Stimulated activated naive CD8-positive, alpha-beta T cell treated with anti-CD3 and anti-CD28 coated beads, Interleukin-15, Interleukin-2, amounts not matched to agents 100 ng/mL and 50 ng/mL, for 24 hours (primary cell): ENCODE data around the gene COQ8B.
A peak's percentile ranks its signal among the peaks of the same experiment; 100 is the strongest.
"Not testable (repeated sequence)": the region's sequence is repeated elsewhere in the genome, so short reads cannot be mapped to it uniquely, and the experiment has no call there.

Source experiments
- H3K27ac Mint-ChIP-seq: one replicate; pipeline ENCODE4 v1.8.0; 2021; ENCODE audit warnings: mild to moderate bottlenecking, mixed read lengths
- H3K27me3 Mint-ChIP-seq: one replicate; pipeline ENCODE4 v1.8.0; 2021; ENCODE audit warnings: mixed read lengths
- H3K36me3 Mint-ChIP-seq: one replicate; pipeline ENCODE4 v1.8.0; 2021; ENCODE audit warnings: low read depth, mixed read lengths
- H3K4me1 Mint-ChIP-seq: one replicate; pipeline ENCODE4 v1.8.0; 2021; ENCODE audit warnings: low read depth, mixed read lengths
- H3K4me3 Mint-ChIP-seq: one replicate; pipeline ENCODE4 v1.8.0; 2021; ENCODE audit warnings: mild to moderate bottlenecking, mixed read lengths
- H3K9me3 Mint-ChIP-seq: one replicate; pipeline ENCODE4 v1.8.0; 2021; ENCODE audit warnings: mixed read lengths

COQ8B gene

DNA sequence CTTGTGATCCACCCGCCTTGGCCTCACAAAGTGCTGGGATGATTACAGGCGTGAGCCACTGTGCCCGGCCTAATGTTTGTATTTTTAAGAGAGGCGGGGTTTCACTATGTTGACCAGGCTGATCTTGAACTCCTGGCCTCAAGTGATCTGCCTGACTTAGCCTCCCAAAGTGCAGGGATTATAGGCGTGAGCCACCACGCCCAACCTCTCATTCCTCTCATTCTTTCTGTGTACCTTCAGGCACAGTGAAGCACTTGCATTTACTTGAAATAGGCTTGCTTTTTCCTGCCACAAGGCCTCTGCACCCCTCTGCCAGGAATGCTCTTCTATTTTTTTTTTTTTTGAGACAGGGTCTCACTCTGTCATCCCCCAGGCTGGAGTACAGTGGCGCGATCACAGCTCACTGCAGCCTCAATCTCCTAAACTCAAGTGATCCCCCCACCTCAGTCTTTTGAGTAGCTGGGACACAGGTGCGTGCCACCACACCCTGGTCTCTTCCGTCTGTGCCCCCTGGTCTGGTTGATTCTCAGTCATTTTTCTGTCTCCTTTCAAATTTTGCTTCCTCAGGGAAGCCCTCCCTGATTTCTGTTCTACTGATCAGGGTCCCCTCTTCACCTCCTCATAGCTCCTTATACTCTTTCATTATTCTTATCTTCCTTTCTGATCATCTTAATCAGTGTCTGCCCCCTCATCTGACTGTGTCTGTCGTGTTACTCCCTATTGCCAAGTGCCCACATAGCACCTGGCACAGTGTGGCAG is 18.5 kb upstream of the COQ8B start:
- H3K9me3 Mint-ChIP-seq: no peaks in the 10 kb centered on the region
- no peak overlapping the region for H3K4me3 Mint-ChIP-seq
- H3K36me3 Mint-ChIP-seq: peaks cover 42% of the 10 kb centered on the region
- H3K27me3 Mint-ChIP-seq: no peaks in the 10 kb centered on the region
- H3K27ac Mint-ChIP-seq: no peak overlapping the region
- peaks cover 4% of the 10 kb centered on the region for H3K4me1 Mint-ChIP-seq

DNA sequence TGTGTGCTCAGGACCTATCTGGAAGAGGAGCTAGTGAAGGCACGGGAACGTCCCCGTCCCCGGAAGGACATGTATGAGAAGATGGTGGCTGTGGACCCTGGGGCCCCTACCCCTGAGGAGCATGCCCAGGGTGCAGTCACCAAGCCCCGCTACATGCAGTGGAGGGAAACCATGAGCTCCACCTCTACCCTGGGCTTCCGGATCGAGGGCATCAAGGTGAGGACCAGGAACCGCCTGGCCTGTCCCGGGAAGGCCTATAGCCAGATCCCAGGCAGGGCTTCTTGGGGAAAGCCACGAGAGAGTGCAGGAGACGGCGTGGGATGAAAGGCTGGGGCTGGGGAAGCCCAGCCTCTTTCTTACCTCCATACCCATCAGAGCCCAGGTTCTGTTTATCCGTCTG is 16.5 kb upstream of the COQ8B start:
- no peak overlapping the region for H3K27ac Mint-ChIP-seq
- no peaks in the 10 kb centered on the region for H3K27me3 Mint-ChIP-seq
- H3K36me3 Mint-ChIP-seq: peaks cover 40% of the 10 kb centered on the region
- no peaks in the 10 kb centered on the region for H3K4me1 Mint-ChIP-seq
- H3K9me3 Mint-ChIP-seq: no peaks in the 10 kb centered on the region
- no peak overlapping the region for H3K4me3 Mint-ChIP-seq

- not testable (repeated sequence) for H3K9me3 Mint-ChIP-seq, H3K4me1 Mint-ChIP-seq, H3K27me3 Mint-ChIP-seq, H3K4me3 Mint-ChIP-seq, H3K27ac Mint-ChIP-seq
- peaks cover 46% of the 10 kb centered on the region for H3K36me3 Mint-ChIP-seq
Observed at GRCh38 chr19:40732304-40732703, 15.6 kb upstream of the COQ8B start.

DNA sequence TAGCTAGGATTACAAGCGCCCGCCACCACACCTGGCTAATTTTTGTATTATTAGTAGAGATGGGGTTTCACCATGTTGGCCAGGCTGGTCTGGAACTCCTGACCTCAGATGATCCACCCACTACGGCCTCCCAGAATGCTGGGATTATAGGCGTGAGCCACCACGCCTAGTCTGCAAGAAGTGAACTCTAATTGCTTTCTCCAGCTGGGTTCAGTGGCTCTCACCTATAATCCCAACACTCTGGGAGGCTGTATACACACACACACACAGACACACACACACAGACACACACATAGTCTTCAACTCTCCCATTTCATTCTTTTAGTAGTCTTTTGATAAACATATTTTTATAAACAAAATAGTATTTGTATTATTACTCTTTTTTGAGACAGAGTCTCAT is 13.4 kb upstream of the COQ8B start:
- not testable (repeated sequence) for H3K4me1 Mint-ChIP-seq, H3K27me3 Mint-ChIP-seq, H3K9me3 Mint-ChIP-seq, H3K4me3 Mint-ChIP-seq, H3K27ac Mint-ChIP-seq
- H3K36me3 Mint-ChIP-seq: peaks cover 40% of the 10 kb centered on the region

DNA sequence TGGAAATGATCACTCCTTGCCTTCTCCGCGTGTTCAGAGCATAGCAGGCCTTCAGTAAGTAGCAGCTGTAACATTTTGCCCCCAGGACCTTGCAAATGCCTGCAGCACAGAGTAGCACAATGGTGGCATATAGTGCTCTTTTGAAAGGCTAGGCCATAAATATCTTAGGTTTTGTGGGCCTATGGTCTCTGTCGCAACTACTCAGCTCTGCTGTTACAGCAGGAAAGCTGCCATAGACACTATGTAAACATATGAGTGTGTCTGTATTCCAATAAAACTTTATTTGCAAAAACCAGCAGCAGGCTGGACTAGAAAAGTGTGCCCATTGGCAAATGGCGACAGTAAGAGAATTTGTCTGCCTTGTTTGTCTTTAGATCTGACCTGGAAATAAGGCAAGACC is 9.6 kb upstream of the COQ8B start:
- Mint-ChIP-seq H3K9me3 (no peaks in the 10 kb centered on the region), H3K4me3 (no peak overlapping the region), H3K27me3 (no peaks in the 10 kb centered on the region), H3K4me1 (peaks cover 26% of the 10 kb centered on the region), H3K27ac (no peak overlapping the region), H3K36me3 (peaks cover 29% of the 10 kb centered on the region)

GRCh38 chr19:40724855-40725254 is 8.2 kb upstream of the COQ8B start:
- no peak overlapping the region for H3K4me3 Mint-ChIP-seq
- no peaks in the 10 kb centered on the region for H3K9me3 Mint-ChIP-seq
- H3K4me1 Mint-ChIP-seq: peaks cover 40% of the 10 kb centered on the region
- H3K36me3 Mint-ChIP-seq: peaks cover 28% of the 10 kb centered on the region
- peak overlapping the region; percentile 56 for H3K27ac Mint-ChIP-seq
- H3K27me3 Mint-ChIP-seq: no peaks in the 10 kb centered on the region

- no peak overlapping the region for H3K4me3 Mint-ChIP-seq
- no peaks in the 10 kb centered on the region for H3K9me3 Mint-ChIP-seq
- peaks cover 45% of the 10 kb centered on the region for H3K4me1 Mint-ChIP-seq
- peaks cover 28% of the 10 kb centered on the region for H3K36me3 Mint-ChIP-seq
- H3K27ac Mint-ChIP-seq: peak overlapping the region; percentile 56
- H3K27me3 Mint-ChIP-seq: no peaks in the 10 kb centered on the region
Observed at GRCh38 chr19:40724315-40724714, 7.6 kb upstream of the COQ8B start.

DNA sequence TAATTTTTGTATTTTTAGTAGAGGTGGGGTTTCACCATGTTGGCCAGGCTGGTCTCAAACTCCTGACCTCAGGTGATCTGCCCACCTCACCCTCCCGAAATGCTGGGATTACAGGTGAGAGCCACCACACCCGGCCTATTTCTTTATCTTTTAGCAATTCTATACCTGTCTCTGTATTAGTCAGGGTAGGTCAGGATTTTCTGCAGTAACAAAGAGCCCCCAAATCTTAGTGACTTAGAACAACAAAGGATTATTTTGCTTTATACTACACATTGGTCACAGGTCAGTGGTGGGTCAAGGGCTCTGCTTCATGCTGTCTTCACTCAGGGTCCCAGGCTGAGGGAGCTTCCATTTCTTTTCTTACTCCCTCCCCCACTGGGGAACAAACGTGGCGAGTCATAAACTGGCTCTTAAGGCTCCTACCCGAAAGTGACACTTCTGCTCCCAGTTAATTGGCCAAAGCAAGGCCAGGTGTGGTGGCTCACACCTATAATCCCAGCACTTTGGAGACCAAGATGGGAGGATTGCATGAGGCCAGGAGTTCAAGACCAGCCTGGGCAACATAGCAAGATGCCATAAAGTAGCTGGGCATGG is 7.1 kb upstream of the COQ8B start:
- peaks cover 28% of the 10 kb centered on the region for H3K36me3 Mint-ChIP-seq
- H3K9me3 Mint-ChIP-seq: no peaks in the 10 kb centered on the region
- peaks cover 51% of the 10 kb centered on the region for H3K4me1 Mint-ChIP-seq
- no peak overlapping the region for H3K4me3 Mint-ChIP-seq
- H3K27me3 Mint-ChIP-seq: no peaks in the 10 kb centered on the region
- H3K27ac Mint-ChIP-seq: no peak overlapping the region

- no peaks in the 10 kb centered on the region for H3K9me3 Mint-ChIP-seq
- H3K4me1 Mint-ChIP-seq: peaks cover 62% of the 10 kb centered on the region
- H3K4me3 Mint-ChIP-seq: no peak overlapping the region
- H3K36me3 Mint-ChIP-seq: peaks cover 18% of the 10 kb centered on the region
- H3K27me3 Mint-ChIP-seq: no peaks in the 10 kb centered on the region
- no peak overlapping the region for H3K27ac Mint-ChIP-seq
Observed at GRCh38 chr19:40721936-40722661, 5.4 kb upstream of the COQ8B start.

GRCh38 chr19:40721140-40721486 is 4.4 kb upstream of the COQ8B start:
- no peak overlapping the region for H3K27ac Mint-ChIP-seq
- no peaks in the 10 kb centered on the region for H3K27me3 Mint-ChIP-seq
- H3K4me1 Mint-ChIP-seq: peaks cover 65% of the 10 kb centered on the region
- no peaks in the 10 kb centered on the region for H3K9me3 Mint-ChIP-seq
- peaks cover 18% of the 10 kb centered on the region for H3K36me3 Mint-ChIP-seq
- H3K4me3 Mint-ChIP-seq: no peak overlapping the region

DNA sequence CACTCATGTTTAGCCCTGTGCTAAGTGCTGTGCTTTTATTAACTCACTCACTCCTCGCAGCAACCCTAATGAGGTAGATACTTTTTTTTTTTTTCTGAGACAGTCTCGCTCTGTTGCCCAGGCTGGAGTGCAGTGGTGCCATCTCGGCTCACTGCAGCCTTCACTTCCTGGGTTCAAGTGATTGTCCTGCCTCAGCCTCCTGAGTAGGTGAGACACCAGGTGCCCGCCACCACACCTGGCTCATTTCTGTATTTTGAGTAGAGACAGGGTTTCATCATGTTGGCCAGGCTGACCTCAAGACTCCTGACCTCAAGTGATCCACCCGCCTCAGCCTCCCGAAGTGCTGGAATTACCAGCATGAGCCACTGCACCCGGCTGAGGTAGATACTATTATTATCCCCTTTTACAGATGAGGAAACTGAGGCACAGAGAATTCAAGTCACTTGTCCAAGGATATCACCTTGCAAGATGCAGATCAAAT is 2.8 kb upstream of the COQ8B start:
- Mint-ChIP-seq H3K4me3 (peak overlapping the region; percentile 86), H3K36me3 (peaks cover 16% of the 10 kb centered on the region), H3K9me3 (no peaks in the 10 kb centered on the region), H3K27ac (no peak overlapping the region), H3K4me1 (peaks cover 74% of the 10 kb centered on the region), H3K27me3 (no peaks in the 10 kb centered on the region)

- Mint-ChIP-seq H3K36me3 (peaks cover 13% of the 10 kb centered on the region), H3K27ac (no peak overlapping the region), H3K4me1 (peaks cover 75% of the 10 kb centered on the region), H3K9me3 (no peaks in the 10 kb centered on the region), H3K4me3 (peak overlapping the region; percentile 86), H3K27me3 (no peaks in the 10 kb centered on the region)
Observed at GRCh38 chr19:40718774-40719391, 2.2 kb upstream of the COQ8B start.

DNA sequence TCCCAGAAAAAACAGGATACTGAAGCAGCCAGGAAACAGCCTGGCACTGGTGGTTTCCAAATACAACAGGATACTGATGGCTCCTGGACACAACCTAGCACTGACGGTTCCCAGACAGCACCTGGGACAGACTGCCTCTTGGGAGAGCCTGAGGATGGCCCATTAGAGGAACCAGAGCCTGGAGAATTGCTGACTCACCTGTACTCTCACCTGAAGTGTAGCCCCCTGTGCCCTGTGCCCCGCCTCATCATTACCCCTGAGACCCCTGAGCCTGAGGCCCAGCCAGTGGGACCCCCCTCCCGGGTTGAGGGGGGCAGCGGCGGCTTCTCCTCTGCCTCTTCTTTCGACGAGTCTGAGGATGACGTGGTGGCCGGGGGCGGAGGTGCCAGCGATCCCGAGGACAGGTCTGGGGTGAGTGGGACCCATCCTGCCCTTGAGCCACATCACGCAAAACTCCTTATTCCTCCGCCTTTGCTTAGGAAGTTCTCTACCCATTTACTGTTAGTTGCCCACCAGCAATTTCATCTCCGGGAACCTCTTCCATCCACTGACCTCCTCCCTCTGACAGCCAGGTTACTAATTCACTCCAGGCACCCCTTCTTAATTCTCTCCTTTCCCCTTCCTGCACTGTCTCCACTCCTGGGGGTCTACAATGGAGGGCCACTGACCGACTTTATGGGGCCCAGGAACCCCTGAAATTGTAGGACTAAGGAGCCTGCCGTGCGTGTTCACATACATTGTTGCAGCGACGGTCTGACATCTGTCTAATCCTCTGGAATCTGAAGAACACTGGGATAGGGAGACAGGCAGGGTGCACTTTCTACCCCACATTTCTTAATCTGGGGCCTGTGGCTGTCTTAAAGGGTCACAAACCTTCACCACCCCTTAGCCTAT is 1.4 kb upstream of the COQ8B start:
- Mint-ChIP-seq H3K4me3 (peak overlapping the region; percentile 86), H3K27ac (peak overlapping the region; percentile 4), H3K36me3 (peaks cover 12% of the 10 kb centered on the region), H3K4me1 (peaks cover 74% of the 10 kb centered on the region), H3K9me3 (no peaks in the 10 kb centered on the region), H3K27me3 (no peaks in the 10 kb centered on the region)

DNA sequence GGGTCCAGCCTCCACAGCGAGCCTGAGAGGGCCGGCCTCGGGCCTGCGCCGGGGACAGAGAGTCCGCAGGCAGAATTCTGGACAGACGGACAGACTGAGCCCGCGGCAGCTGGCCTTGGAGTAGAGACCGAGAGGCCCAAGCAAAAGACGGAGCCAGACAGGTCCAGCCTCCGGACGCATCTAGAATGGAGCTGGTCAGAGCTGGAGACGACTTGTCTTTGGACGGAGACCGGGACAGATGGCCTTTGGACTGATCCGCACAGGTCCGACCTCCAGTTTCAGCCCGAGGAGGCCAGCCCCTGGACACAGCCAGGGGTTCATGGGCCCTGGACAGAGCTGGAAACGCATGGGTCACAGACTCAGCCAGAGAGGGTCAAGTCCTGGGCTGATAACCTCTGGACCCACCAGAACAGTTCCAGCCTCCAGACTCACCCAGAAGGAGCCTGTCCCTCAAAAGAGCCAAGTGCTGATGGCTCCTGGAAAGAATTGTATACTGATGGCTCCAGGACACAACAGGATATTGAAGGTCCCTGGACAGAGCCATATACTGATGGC is 716 bp upstream of the COQ8B start:
- Mint-ChIP-seq H3K9me3 (no peaks in the 10 kb centered on the region), H3K27ac (peak overlapping the region; percentile 31), H3K4me1 (peaks cover 71% of the 10 kb centered on the region), H3K4me3 (peak overlapping the region; percentile 86), H3K27me3 (no peaks in the 10 kb centered on the region), H3K36me3 (peaks cover 17% of the 10 kb centered on the region)
